HG02970 (cell line): Measurements from ENCODE around the gene SELP.

ENCODE experiments used
- ATAC-seq: cut with Tn5 transposase; IDR thresholded peaks from one replicate; pipeline ENCODE4 v1.9.1; 2021; ENCODE audit warnings: mild to moderate bottlenecking, moderate library complexity, moderate number of reproducible peaks; ENCODE audit not compliant: unreplicated experiment, low FRiP score

The SELP gene

GRCh38 chr1:169577981-169578738 lies 51.8 kb downstream of the SELP start:
- no peak for ATAC-seq

GRCh38 chr1:169576935-169577331 lies 53.0 kb downstream of the SELP start:
- ATAC-seq = no peak

GRCh38 chr1:169576241-169576934 lies 53.5 kb downstream of the SELP start:
- no peak for ATAC-seq

GRCh38 chr1:169574336-169574735 lies 55.6 kb downstream of the SELP start:
- ATAC-seq = no peak

GRCh38 chr1:169572187-169572586 lies 57.7 kb downstream of the SELP start:
- ATAC-seq = no peak

GRCh38 chr1:169571450-169571849 lies 58.5 kb downstream of the SELP start:
- no peak for ATAC-seq

GRCh38 chr1:169570172-169570574 lies 59.8 kb downstream of the SELP start:
- ATAC-seq = no peak

GRCh38 chr1:169568497-169568896 lies 61.4 kb downstream of the SELP start:
- no peak for ATAC-seq

- no peak for ATAC-seq
Measured at GRCh38 chr1:169565335-169566271, 64.3 kb downstream of the SELP start.

- no peak for ATAC-seq
Measured at GRCh38 chr1:169563650-169564049, 66.3 kb downstream of the SELP start.

- no peak for ATAC-seq
Measured at GRCh38 chr1:169563019-169563615, 66.8 kb downstream of the SELP start.

- ATAC-seq = no peak
Measured at GRCh38 chr1:169561692-169562091, 68.2 kb downstream of the SELP start.

GRCh38 chr1:169557131-169557530 lies 72.8 kb downstream of the SELP start:
- no peak for ATAC-seq

- no peak for ATAC-seq
Measured at GRCh38 chr1:169550294-169550693, 79.6 kb downstream of the SELP start.

- ATAC-seq = no peak
Measured at GRCh38 chr1:169548282-169548681, 81.6 kb downstream of the SELP start.

GRCh38 chr1:169546087-169546995 lies 83.6 kb downstream of the SELP start:
- ATAC-seq = no peak

GRCh38 chr1:169545472-169545871 lies 84.5 kb downstream of the SELP start:
- no peak for ATAC-seq

- ATAC-seq = no peak
Measured at GRCh38 chr1:169538998-169539871, 90.7 kb downstream of the SELP start.
